Ishikawa (cell line): ENCODE measurements around the gene TRIM67.

Source experiments
- CEBPB ChIP-seq: IDR thresholded peaks from 2 replicates; pipeline ENCODE4 v1.6.1; 2012
- CREB1 ChIP-seq: IDR thresholded peaks from 2 replicates; pipeline ENCODE4 v1.6.1; 2012; ENCODE audit warnings: low read depth
- EGR1 ChIP-seq: IDR thresholded peaks from 2 replicates; pipeline ENCODE4 v1.6.1; 2012
- EP300 ChIP-seq: IDR thresholded peaks from 2 replicates; pipeline ENCODE4 v1.6.1; 2012; ENCODE audit warnings: borderline replicate concordance
- FOXM1 ChIP-seq: IDR thresholded peaks from 2 replicates; pipeline ENCODE4 v1.6.1; 2012; ENCODE audit warnings: low read depth, borderline replicate concordance
- MAX ChIP-seq: IDR thresholded peaks from 2 replicates; pipeline ENCODE4 v1.6.1; 2012
- NFIC ChIP-seq: IDR thresholded peaks from 2 replicates; pipeline ENCODE4 v1.6.1; 2012
- RAD21 ChIP-seq: IDR thresholded peaks from 2 replicates; pipeline ENCODE4 v1.6.1; 2012; ENCODE audit warnings: low read depth
- REST ChIP-seq: IDR thresholded peaks from 2 replicates; pipeline ENCODE4 v1.6.1; 2012; ENCODE audit warnings: low read depth, mild to moderate bottlenecking
- TAF1 ChIP-seq: IDR thresholded peaks from 2 replicates; pipeline ENCODE4 v1.6.1; 2012; ENCODE audit warnings: low read depth, mild to moderate bottlenecking
- TCF12 ChIP-seq: IDR thresholded peaks from 2 replicates; pipeline ENCODE4 v1.6.1; 2012; ENCODE audit warnings: low read depth
- TEAD4 ChIP-seq: IDR thresholded peaks from 2 replicates; pipeline ENCODE4 v1.6.1; 2012
- USF1 ChIP-seq: IDR thresholded peaks from 2 replicates; pipeline ENCODE4 v1.6.1; 2012
- YY1 ChIP-seq: IDR thresholded peaks from 2 replicates; pipeline ENCODE4 v1.6.1; 2012; ENCODE audit warnings: low read depth
- ZBTB7A ChIP-seq: IDR thresholded peaks from 2 replicates; pipeline ENCODE4 v1.6.1; 2012; ENCODE audit warnings: low read depth

The TRIM67 gene

GRCh38 chr1:231200388-231201031 is 38.7 kb downstream of the TRIM67 start:
- TF ChIP-seq TEAD4 (no peak), YY1 (no peak), ZBTB7A (no peak)

GRCh38 chr1:231201375-231201978 is 39.6 kb downstream of the TRIM67 start:
- TF ChIP-seq TEAD4, result no peak
- no peak for TF ChIP-seq EP300
- TF ChIP-seq EGR1, result no peak

- no peak for TF ChIP-seq NFIC
- no peak for TF ChIP-seq CREB1
- TF ChIP-seq EP300, result no peak
- TF ChIP-seq TEAD4, result no peak
- no peak for TF ChIP-seq YY1
- TF ChIP-seq TCF12, result no peak
- TF ChIP-seq REST, result no peak
- no peak for TF ChIP-seq FOXM1
- TF ChIP-seq ZBTB7A, result no peak
Observed at GRCh38 chr1:231201979-231202633, 40.2 kb downstream of the TRIM67 start.

GRCh38 chr1:231203259-231204057 is 41.6 kb downstream of the TRIM67 start:
- no peak for TF ChIP-seq USF1
- TF ChIP-seq TAF1, result no peak
- no peak for TF ChIP-seq ZBTB7A
- no peak for TF ChIP-seq EP300
- TF ChIP-seq TEAD4, result no peak
- no peak for TF ChIP-seq TCF12
- TF ChIP-seq REST, result no peak
- no peak for TF ChIP-seq YY1
- no peak for TF ChIP-seq FOXM1
- TF ChIP-seq CEBPB, result no peak
- TF ChIP-seq RAD21, result no peak
- no peak for TF ChIP-seq NFIC
- TF ChIP-seq EGR1, result no peak
- TF ChIP-seq CREB1, result no peak
- TF ChIP-seq MAX, result no peak

GRCh38 chr1:231206856-231207255 is 45.0 kb downstream of the TRIM67 start:
- TF ChIP-seq USF1 (no peak), CREB1 (no peak), ZBTB7A (no peak), TCF12 (no peak), YY1 (no peak), TEAD4 (no peak), TAF1 (no peak), MAX (no peak), EP300 (no peak), EGR1 (no peak), FOXM1 (no peak), REST (no peak), NFIC (no peak), CEBPB (no peak), RAD21 (no peak)
